Measurements from ENCODE around the gene CLEC4G.
"Not testable (repeated sequence)": the region's sequence is repeated elsewhere in the genome, so short reads cannot be mapped to it uniquely, and the experiment has no call there.

Gene CLEC4G

GRCh38 chr19:7746903-7747884 is 15.3 kb upstream of the CLEC4G start, which contains the start of gene CD209:
Gene CD209 (minus strand): TSS chr19:7747534. CDS start chr19:7747511, 23 bp downstream.
- H3K4me3 ChIP-seq (ENCODE audit: low read length), result no peak within 1 kb of the TSS
- TF ChIP-seq CTCF (conservative IDR thresholded peaks at IDR 0.05; ENCODE audit: low read depth, low read length), result no peak
- no peak for DNase-seq (ENCODE audit: low read depth)

GRCh38 chr19:7746306-7746705 is 14.4 kb upstream of the CLEC4G start:
- not testable (repeated sequence) for DNase-seq (ENCODE audit: low read depth)

GRCh38 chr19:7744871-7745650 is 13.2 kb upstream of the CLEC4G start:
- no peak for DNase-seq (ENCODE audit: low read depth)
- no peak overlapping the region for H3K4me3 ChIP-seq (ENCODE audit: low read length)
- no peak for TF ChIP-seq CTCF (conservative IDR thresholded peaks at IDR 0.05; ENCODE audit: low read depth, low read length)

More at GRCh38 chr19:7746306-7746705, 14.4 kb upstream of the CLEC4G start:
- not testable (repeated sequence) for H3K4me3 ChIP-seq (ENCODE audit: low read length)

GRCh38 chr19:7744199-7744786 is 12.4 kb upstream of the CLEC4G start:
- no peak overlapping the region for H3K4me3 ChIP-seq (ENCODE audit: low read length)
- TF ChIP-seq CTCF (conservative IDR thresholded peaks at IDR 0.05; ENCODE audit: low read depth, low read length), result no peak
- DNase-seq (ENCODE audit: low read depth), result no peak

GRCh38 chr19:7743425-7743841 is 11.5 kb upstream of the CLEC4G start:
- H3K4me3 ChIP-seq (ENCODE audit: low read length), result no peak overlapping the region
- DNase-seq (ENCODE audit: low read depth), result no peak
- TF ChIP-seq CTCF (conservative IDR thresholded peaks at IDR 0.05; ENCODE audit: low read depth, low read length), result no peak

- DNase-seq (ENCODE audit: low read depth), result no peak
- no peak overlapping the region for H3K4me3 ChIP-seq (ENCODE audit: low read length)
- TF ChIP-seq CTCF (conservative IDR thresholded peaks at IDR 0.05; ENCODE audit: low read depth, low read length), result no peak
These were observed 11.1 kb upstream of the CLEC4G start for GRCh38 chr19:7742991-7743390.

GRCh38 chr19:7742575-7742974 is 10.7 kb upstream of the CLEC4G start:
- H3K4me3 ChIP-seq (ENCODE audit: low read length), result no peak overlapping the region
- no peak for DNase-seq (ENCODE audit: low read depth)
- no peak for TF ChIP-seq CTCF (conservative IDR thresholded peaks at IDR 0.05; ENCODE audit: low read depth, low read length)
